ENCODE measurements around the gene TSPAN7.

Gene TSPAN7

GRCh38 chrX:38694394-38694793 is 133.1 kb downstream of the TSPAN7 start:
- no peak overlapping the region for H3K9ac ChIP-seq (ENCODE audit: low read length)
- no peaks in the 10 kb centered on the region for H3K9me2 ChIP-seq (replicated peaks; ENCODE audit: insufficient read depth, low read length)
- no peak overlapping the region for H3K27ac ChIP-seq (ENCODE audit: low read depth, low read length)
- H2AFZ ChIP-seq (ENCODE audit: low read depth, low read length, severe bottlenecking): no peak overlapping the region
- H3K79me2 ChIP-seq (ENCODE audit: insufficient read depth, low read length): no peaks in the 10 kb centered on the region
- TF ChIP-seq CTCF (IDR thresholded peaks at IDR 0.05; ENCODE audit: insufficient read depth, low read length, poor library complexity, severe bottlenecking): no peak
- no peak for TF ChIP-seq EZH2phosphoT487 (conservative IDR thresholded peaks at IDR 0.05; ENCODE audit: low read length)
- H3K27me3 ChIP-seq (ENCODE audit: low read length): no peaks in the 10 kb centered on the region
- no peaks in the 10 kb centered on the region for H3K36me3 ChIP-seq (ENCODE audit: low read length)
- H3K4me2 ChIP-seq (ENCODE audit: low read depth, low read length, poor library complexity, severe bottlenecking): no peak overlapping the region
- no peak overlapping the region for H3K4me3 ChIP-seq (ENCODE audit: insufficient read depth, low read length, poor library complexity, severe bottlenecking)
- no peaks in the 10 kb centered on the region for H4K20me1 ChIP-seq (ENCODE audit: low read depth, low read length)
- H3F3A ChIP-seq (ENCODE audit: insufficient read depth): no peaks in the 10 kb centered on the region
- no peaks in the 10 kb centered on the region for H3K9me3 ChIP-seq (ENCODE audit: insufficient read depth, low read length)

- Histone ChIP-seq H2AFZ (ENCODE audit: low read depth, low read length, severe bottlenecking) (no peak overlapping the region), H3K27ac (ENCODE audit: low read depth, low read length) (no peak overlapping the region), H3K9ac (ENCODE audit: low read length) (no peak overlapping the region), H3K4me2 (ENCODE audit: low read depth, low read length, poor library complexity, severe bottlenecking) (no peak overlapping the region), H3K9me3 (ENCODE audit: insufficient read depth, low read length) (no peaks in the 10 kb centered on the region), H4K20me1 (ENCODE audit: low read depth, low read length) (no peaks in the 10 kb centered on the region), H3K27me3 (ENCODE audit: low read length) (no peaks in the 10 kb centered on the region), H3F3A (ENCODE audit: insufficient read depth) (no peaks in the 10 kb centered on the region), H3K79me2 (ENCODE audit: insufficient read depth, low read length) (no peaks in the 10 kb centered on the region), H3K9me2 (replicated peaks; ENCODE audit: insufficient read depth, low read length) (no peaks in the 10 kb centered on the region), H3K4me3 (ENCODE audit: insufficient read depth, low read length, poor library complexity, severe bottlenecking) (no peak overlapping the region), H3K36me3 (ENCODE audit: low read length) (no peaks in the 10 kb centered on the region)
- TF ChIP-seq EZH2phosphoT487 (conservative IDR thresholded peaks at IDR 0.05; ENCODE audit: low read length) (no peak), CTCF (IDR thresholded peaks at IDR 0.05; ENCODE audit: insufficient read depth, low read length, poor library complexity, severe bottlenecking) (no peak)
Observed at GRCh38 chrX:38697461-38697860, 136.1 kb downstream of the TSPAN7 start.

- H3K79me2 ChIP-seq (ENCODE audit: insufficient read depth, low read length): no peaks in the 10 kb centered on the region
- H3F3A ChIP-seq (ENCODE audit: insufficient read depth): no peaks in the 10 kb centered on the region
- no peaks in the 10 kb centered on the region for H3K9me2 ChIP-seq (replicated peaks; ENCODE audit: insufficient read depth, low read length)
- no peak overlapping the region for H3K4me2 ChIP-seq (ENCODE audit: low read depth, low read length, poor library complexity, severe bottlenecking)
- no peak overlapping the region for H2AFZ ChIP-seq (ENCODE audit: low read depth, low read length, severe bottlenecking)
- H3K9ac ChIP-seq (ENCODE audit: low read length): no peak overlapping the region
- no peak for TF ChIP-seq EZH2phosphoT487 (conservative IDR thresholded peaks at IDR 0.05; ENCODE audit: low read length)
- no peak for TF ChIP-seq CTCF (IDR thresholded peaks at IDR 0.05; ENCODE audit: insufficient read depth, low read length, poor library complexity, severe bottlenecking)
- no peak overlapping the region for H3K27ac ChIP-seq (ENCODE audit: low read depth, low read length)
- no peaks in the 10 kb centered on the region for H3K27me3 ChIP-seq (ENCODE audit: low read length)
- no peaks in the 10 kb centered on the region for H3K9me3 ChIP-seq (ENCODE audit: insufficient read depth, low read length)
- H4K20me1 ChIP-seq (ENCODE audit: low read depth, low read length): no peaks in the 10 kb centered on the region
- H3K36me3 ChIP-seq (ENCODE audit: low read length): no peaks in the 10 kb centered on the region
- H3K4me3 ChIP-seq (ENCODE audit: insufficient read depth, low read length, poor library complexity, severe bottlenecking): no peak overlapping the region
Observed at GRCh38 chrX:38699121-38699520, 137.8 kb downstream of the TSPAN7 start.
